IPS DF 19.7 (cell line): Measurements from ENCODE around the gene MAGOH.
"Not testable (repeated sequence)": the region's sequence is repeated elsewhere in the genome, so short reads cannot be mapped to it uniquely, and the experiment has no call there.

Experiments
- DNase-seq: peaks from one replicate; pipeline ENCODE4 v3.0.0-alpha.2; 2013; ENCODE audit warnings: low read depth, low spot score

Gene MAGOH

GRCh38 chr1:53220171-53220961, 18.0 kb downstream of the MAGOH start, which contains the start of gene CZIB:
CZIB (minus strand) TSS chr1:53220634; CDS start chr1:53220575, 59 bp downstream.
- DNase-seq = peak; percentile 65

GRCh38 chr1:53219711-53220110, 18.6 kb downstream of the MAGOH start:
- DNase-seq = no peak

- DNase-seq = no peak
Measured at GRCh38 chr1:53218201-53218600, 20.1 kb downstream of the MAGOH start.

- no peak for DNase-seq
Measured at GRCh38 chr1:53214376-53214940, 23.9 kb downstream of the MAGOH start.

GRCh38 chr1:53210954-53211353, 27.4 kb downstream of the MAGOH start:
- no peak for DNase-seq

- DNase-seq = no peak
Measured at GRCh38 chr1:53210352-53210751, 28.0 kb downstream of the MAGOH start.

- no peak for DNase-seq
Measured at GRCh38 chr1:53207726-53208125, 30.6 kb downstream of the MAGOH start.

GRCh38 chr1:53206735-53207379, 31.5 kb downstream of the MAGOH start:
- DNase-seq = no peak

- not testable (repeated sequence) for DNase-seq
Measured at GRCh38 chr1:53206083-53206685, 32.1 kb downstream of the MAGOH start.

- not testable (repeated sequence) for DNase-seq
Measured at GRCh38 chr1:53205496-53205895, 32.8 kb downstream of the MAGOH start.

GRCh38 chr1:53203466-53203865, 34.9 kb downstream of the MAGOH start:
- DNase-seq = no peak

- DNase-seq = no peak
Measured at GRCh38 chr1:53198241-53198651, 40.1 kb downstream of the MAGOH start.

- no peak for DNase-seq
Measured at GRCh38 chr1:53197291-53198200, 40.8 kb downstream of the MAGOH start.

- DNase-seq = peak; percentile 64
Measured at GRCh38 chr1:53196485-53197290, 41.6 kb downstream of the MAGOH start, which contains the start of gene CPT2. CPT2 (plus strand) TSS chr1:53196824; CDS start chr1:53196944, 120 bp downstream.

GRCh38 chr1:53196017-53196484, 42.3 kb downstream of the MAGOH start:
- DNase-seq = no peak

- DNase-seq = no peak
Measured at GRCh38 chr1:53195246-53196016, 42.9 kb downstream of the MAGOH start.

GRCh38 chr1:53190210-53190611, 48.1 kb downstream of the MAGOH start:
- DNase-seq = no peak

- DNase-seq = no peak
Measured at GRCh38 chr1:53189061-53189460, 49.3 kb downstream of the MAGOH start.

- DNase-seq = no peak
Measured at GRCh38 chr1:53188099-53188498, 50.2 kb downstream of the MAGOH start.
